H9 (cell line): ENCODE measurements around the gene ALG8. TPM values are rescaled to one million over a fixed set of nuclear protein-coding genes. Genes with fewer than 3 reads are reported as not detected.

Source experiments
- DNase-seq: peaks from one replicate; pipeline ENCODE4 v3.0.0-alpha.2; 2017
- H2AFZ ChIP-seq: one replicate; pipeline ENCODE4 v1.6.1; 2013; ENCODE audit warnings: mild to moderate bottlenecking, low read length, control low read depth, moderate library complexity
- H2AK5ac ChIP-seq: 2 replicates; pipeline ENCODE4 v1.6.1; 2013; ENCODE audit warnings: low read length, control low read depth, mixed read lengths; ENCODE audit not compliant: insufficient read length
- H2BK120ac ChIP-seq: one replicate; pipeline ENCODE4 v1.6.1; 2013; ENCODE audit warnings: low read depth, mild to moderate bottlenecking, low read length, control low read depth, inconsistent platforms; ENCODE audit not compliant: poor library complexity, severe bottlenecking
- H2BK12ac ChIP-seq: 2 replicates; pipeline ENCODE4 v1.6.1; 2013; ENCODE audit warnings: low read length, control low read depth, mixed read lengths, low read depth; ENCODE audit not compliant: insufficient read length
- H2BK15ac ChIP-seq: 2 replicates; pipeline ENCODE4 v1.6.1; 2013; ENCODE audit warnings: low read depth, low read length, control low read depth
- H2BK20ac ChIP-seq: one replicate; pipeline ENCODE4 v1.6.1; 2013; ENCODE audit warnings: low read depth, mild to moderate bottlenecking, low read length, control low read depth, inconsistent platforms; ENCODE audit not compliant: poor library complexity, severe bottlenecking
- H2BK5ac ChIP-seq: 2 replicates; pipeline ENCODE4 v1.6.1; 2013; ENCODE audit warnings: low read length, control low read depth, mixed read lengths; ENCODE audit not compliant: insufficient read length
- H3K14ac ChIP-seq: 2 replicates; pipeline ENCODE4 v1.6.1; 2013; ENCODE audit warnings: low read length, control low read depth; ENCODE audit not compliant: insufficient read depth
- H3K18ac ChIP-seq: 2 replicates; pipeline ENCODE4 v1.6.1; 2013; ENCODE audit warnings: low read depth, mild to moderate bottlenecking, mixed read lengths, low read length, control low read depth; ENCODE audit not compliant: insufficient read length
- H3K23ac ChIP-seq: 2 replicates; pipeline ENCODE4 v1.6.1; 2013; ENCODE audit warnings: low read length, control low read depth, mixed read lengths, low read depth; ENCODE audit not compliant: insufficient read length
- H3K23me2 ChIP-seq: 2 replicates; pipeline ENCODE4 v1.6.1; 2013; ENCODE audit warnings: low read depth, mild to moderate bottlenecking, mixed read lengths, low read length, control low read depth; ENCODE audit not compliant: insufficient read length, poor library complexity, severe bottlenecking
- H3K27ac ChIP-seq: 2 replicates; pipeline ENCODE4 v1.5.1; 2013; ENCODE audit warnings: low read length, control low read depth, mixed read lengths, low read depth; ENCODE audit not compliant: insufficient read length
- H3K27me3 ChIP-seq: 2 replicates; pipeline ENCODE4 v1.6.1; 2013; ENCODE audit warnings: low read length, control low read depth, inconsistent platforms; ENCODE audit not compliant: insufficient read depth
- H3K4ac ChIP-seq: 2 replicates; pipeline ENCODE4 v1.6.1; 2013; ENCODE audit warnings: low read depth, mild to moderate bottlenecking, control low read depth, inconsistent platforms, low read length, moderate library complexity
- H3K4me1 ChIP-seq: 2 replicates; pipeline ENCODE4 v1.6.1; 2013; ENCODE audit warnings: low read length, control low read depth, inconsistent platforms; ENCODE audit not compliant: insufficient read depth
- H3K4me2 ChIP-seq: 2 replicates; pipeline ENCODE4 v1.6.1; 2013; ENCODE audit warnings: low read length, control low read depth, mixed read lengths; ENCODE audit not compliant: insufficient read length, insufficient read depth
- H3K56ac ChIP-seq: 2 replicates; pipeline ENCODE4 v1.6.1; 2013; ENCODE audit warnings: low read depth, mild to moderate bottlenecking, mixed read lengths, low read length, control low read depth; ENCODE audit not compliant: insufficient read length
- H3K79me1 ChIP-seq: 2 replicates; pipeline ENCODE4 v1.6.1; 2013; ENCODE audit warnings: low read depth, mild to moderate bottlenecking, moderate library complexity, low read length, control low read depth, inconsistent platforms; ENCODE audit not compliant: insufficient read depth, poor library complexity, severe bottlenecking
- H3K79me2 ChIP-seq: 2 replicates; pipeline ENCODE4 v1.6.1; 2013; ENCODE audit warnings: low read length, control low read depth, inconsistent platforms; ENCODE audit not compliant: insufficient read depth
- H3K9ac ChIP-seq: 2 replicates; pipeline ENCODE4 v1.6.1; 2013; ENCODE audit warnings: low read length, control low read depth, mixed read lengths; ENCODE audit not compliant: insufficient read length; ENCODE audit errors: extremely low read depth
- H3K9me3 ChIP-seq: one replicate; pipeline ENCODE4 v1.6.1; 2013; ENCODE audit warnings: low read depth, low read length, inconsistent platforms; ENCODE audit not compliant: control insufficient read depth
- H3T11ph ChIP-seq: one replicate; pipeline ENCODE4 v1.6.1; 2013; ENCODE audit warnings: mild to moderate bottlenecking, low read length, control low read depth, inconsistent platforms
- H4K20me1 ChIP-seq: one replicate; pipeline ENCODE4 v1.6.1; 2013; ENCODE audit not compliant: control insufficient read depth, insufficient read length, insufficient read depth
- H4K5ac ChIP-seq: 2 replicates; pipeline ENCODE4 v1.6.1; 2013; ENCODE audit warnings: low read depth, mild to moderate bottlenecking, mixed read lengths, low read length, control low read depth; ENCODE audit not compliant: insufficient read length
- H4K8ac ChIP-seq: replicated peaks from 2 replicates; pipeline ENCODE4 v1.6.1; 2013; ENCODE audit warnings: low read length, control low read depth, mixed read lengths, low read depth; ENCODE audit not compliant: insufficient read length
- H4K91ac ChIP-seq: 2 replicates; pipeline ENCODE4 v1.6.1; 2013; ENCODE audit warnings: low read depth, mild to moderate bottlenecking, moderate library complexity, mixed read lengths, low read length, control low read depth; ENCODE audit not compliant: insufficient read length
- H3K27ac Mint-ChIP-seq, 3 experiments: 2 replicates in 2 of 3; 3 replicates in 1 of 3; pipeline ENCODE4 v1.8.0; 2020 to 2021; ENCODE audit warnings: mixed read lengths in 3 of 3, mild to moderate bottlenecking in 1 of 3, moderate library complexity in 1 of 3
- H3K27me3 Mint-ChIP-seq: 2 replicates; pipeline ENCODE4 v1.8.0; 2021; ENCODE audit warnings: low read depth, mild to moderate bottlenecking, moderate library complexity, mixed read lengths
- H3K36me3 Mint-ChIP-seq, 3 experiments: 2 replicates in 2 of 3; 3 replicates in 1 of 3; pipeline ENCODE4 v1.8.0; 2020 to 2021; ENCODE audit warnings: low read depth in 3 of 3, mixed read lengths in 3 of 3; ENCODE audit not compliant: insufficient read depth in 1 of 3
- H3K4me1 Mint-ChIP-seq, 2 experiments: 2 replicates each; pipeline ENCODE4 v1.8.0; 2020; ENCODE audit warnings: mixed read lengths in 2 of 2
- H3K4me3 Mint-ChIP-seq, 2 experiments: 2 replicates in 1 of 2; 3 replicates in 1 of 2; pipeline ENCODE4 v1.8.0; 2020 to 2021; ENCODE audit warnings: mild to moderate bottlenecking in 2 of 2, mixed read lengths in 2 of 2, moderate library complexity in 1 of 2
- H3K9me3 Mint-ChIP-seq, 2 experiments: 2 replicates in 1 of 2; 3 replicates in 1 of 2; pipeline ENCODE4 v1.8.0; 2020; ENCODE audit warnings: mild to moderate bottlenecking in 2 of 2, mixed read lengths in 2 of 2, moderate library complexity in 1 of 2
- WGBS: extraction: QIAGEN DNeasy Blood & Tissue Kit; methylation state at CpG from one replicate; pipeline ENCODE4 v1.1.7; 2013; ENCODE audit warnings: missing lambda C conversion rate, low lambda C conversion rate, mixed read lengths; ENCODE audit not compliant: insufficient read length; ENCODE audit errors: extremely low coverage; 5-methylcytosine and 5-hydroxymethylcytosine counted together
- total RNA-seq: library from RNA; stranded (reverse); gene quantifications from 2 replicates; pipeline ENCODE4 v1.2.1, GENCODE V29; 2021
- TF ChIP-seq, protein P1 (sequence below): fragments of 200-600 bp; sonication (generic); conservative IDR thresholded peaks from 3 replicates; pipeline ENCODE4 v1.8.0; 2021; ENCODE audit warnings: antibody characterized with exemption, mild to moderate bottlenecking

ALG8 gene
- total RNA-seq, 1 experiment from 2014 or later, result 77.5 TPM

DNA sequence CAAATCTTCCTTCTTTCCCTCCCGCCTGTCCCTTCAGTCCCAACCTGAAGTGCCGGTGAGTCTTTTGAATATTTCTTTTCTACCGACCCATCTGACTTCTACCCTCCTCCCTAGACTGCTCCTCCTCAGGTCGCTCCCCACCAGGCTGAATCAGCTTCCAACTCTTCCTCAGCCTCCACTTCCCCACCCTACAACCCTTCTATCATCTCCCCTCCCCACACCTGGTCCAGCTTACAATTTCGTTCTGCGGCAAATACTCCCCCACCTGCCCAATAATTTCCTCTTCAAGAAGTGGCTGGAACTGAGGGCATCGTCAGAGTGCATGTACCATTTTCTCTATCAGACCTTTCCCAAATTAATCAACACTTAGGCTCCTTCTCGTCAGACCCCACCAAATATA lies 57.3 kb downstream of the ALG8 start:
- H4K20me1 ChIP-seq, result no peaks in the 10 kb centered on the region
- no peaks in the 10 kb centered on the region for H3K79me1 ChIP-seq
- H3T11ph ChIP-seq, result no peak overlapping the region
- H3K14ac ChIP-seq, result no peak overlapping the region
- peaks cover 0 to 8% (median 4%) of the 10 kb centered on the region in 3 experiments; a peak in 3 of 7 replicates for H3K36me3 Mint-ChIP-seq
- H3K4me2 ChIP-seq, result no peak overlapping the region
- H3K9me3 Mint-ChIP-seq, result no peaks in the 10 kb centered on the region; a peak in 1 of 5 replicates
- no peak overlapping the region for H3K18ac ChIP-seq
- no peak overlapping the region for H2BK20ac ChIP-seq
- H3K9me3 ChIP-seq, result no peaks in the 10 kb centered on the region
- peaks cover 10% of the 10 kb centered on the region for H3K27me3 Mint-ChIP-seq
- H3K27ac ChIP-seq, result no peak overlapping the region
- no peak overlapping the region for H4K5ac ChIP-seq
- no peak overlapping the region for H3K4ac ChIP-seq
- H2BK15ac ChIP-seq, result no peak overlapping the region
- H2AFZ ChIP-seq, result no peak overlapping the region
- H2BK12ac ChIP-seq, result no peak overlapping the region
- no peak overlapping the region for H2BK5ac ChIP-seq
- peaks cover 8% of the 10 kb centered on the region for H3K23me2 ChIP-seq
- no peak overlapping the region for H3K23ac ChIP-seq
- no peak overlapping the region for H3K9ac ChIP-seq
- H3K79me2 ChIP-seq, result peaks cover 9% of the 10 kb centered on the region; the same call in 1 of the 2 replicates
- WGBS, result no CpG with 5 or more reads among the region's 8 CpGs
- no peak overlapping the region for H4K8ac ChIP-seq
- H3K4me1 Mint-ChIP-seq, result peaks cover 11 to 17% of the 10 kb centered on the region in 2 experiments
- no peaks in the 10 kb centered on the region for H3K27me3 ChIP-seq
- no peak for DNase-seq
- no peak overlapping the region for H4K91ac ChIP-seq
- no peak overlapping the region for H3K56ac ChIP-seq
- H2AK5ac ChIP-seq, result no peak overlapping the region
- H3K27ac Mint-ChIP-seq, result no peak overlapping the region
- no peaks in the 10 kb centered on the region for H3K4me1 ChIP-seq
- TF ChIP-seq, protein P1, sequence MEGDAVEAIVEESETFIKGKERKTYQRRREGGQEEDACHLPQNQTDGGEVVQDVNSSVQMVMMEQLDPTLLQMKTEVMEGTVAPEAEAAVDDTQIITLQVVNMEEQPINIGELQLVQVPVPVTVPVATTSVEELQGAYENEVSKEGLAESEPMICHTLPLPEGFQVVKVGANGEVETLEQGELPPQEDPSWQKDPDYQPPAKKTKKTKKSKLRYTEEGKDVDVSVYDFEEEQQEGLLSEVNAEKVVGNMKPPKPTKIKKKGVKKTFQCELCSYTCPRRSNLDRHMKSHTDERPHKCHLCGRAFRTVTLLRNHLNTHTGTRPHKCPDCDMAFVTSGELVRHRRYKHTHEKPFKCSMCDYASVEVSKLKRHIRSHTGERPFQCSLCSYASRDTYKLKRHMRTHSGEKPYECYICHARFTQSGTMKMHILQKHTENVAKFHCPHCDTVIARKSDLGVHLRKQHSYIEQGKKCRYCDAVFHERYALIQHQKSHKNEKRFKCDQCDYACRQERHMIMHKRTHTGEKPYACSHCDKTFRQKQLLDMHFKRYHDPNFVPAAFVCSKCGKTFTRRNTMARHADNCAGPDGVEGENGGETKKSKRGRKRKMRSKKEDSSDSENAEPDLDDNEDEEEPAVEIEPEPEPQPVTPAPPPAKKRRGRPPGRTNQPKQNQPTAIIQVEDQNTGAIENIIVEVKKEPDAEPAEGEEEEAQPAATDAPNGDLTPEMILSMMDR, result no peak
- no peak overlapping the region for H2BK120ac ChIP-seq
- H3K4me3 Mint-ChIP-seq, result no peak overlapping the region
